GM20000 (cell line): Measurements from ENCODE around the gene DNMT3A.

Experiments
- DNase-seq: peaks from one replicate; pipeline ENCODE4 v3.0.0; 2012; ENCODE audit warnings: low spot score
- CTCF ChIP-seq: IDR thresholded peaks from 2 replicates; pipeline ENCODE4 v1.5.1; 2012; ENCODE audit warnings: mild to moderate bottlenecking, control low read depth; ENCODE audit errors: extremely low read depth, missing control alignments

DNMT3A gene

GRCh38 chr2:25337891-25338290 is 3.8 kb downstream of the DNMT3A start:
- no peak for DNase-seq
- TF ChIP-seq CTCF = no peak

- TF ChIP-seq CTCF = no peak
Observed at GRCh38 chr2:25337276-25337675, 4.4 kb downstream of the DNMT3A start.

GRCh38 chr2:25336383-25336841 is 5.3 kb downstream of the DNMT3A start:
- DNase-seq = no peak
- no peak for TF ChIP-seq CTCF

More at GRCh38 chr2:25337276-25337675, 4.4 kb downstream of the DNMT3A start:
- DNase-seq = no peak

- no peak for TF ChIP-seq CTCF
- DNase-seq = no peak
Observed at GRCh38 chr2:25335971-25336370, 5.8 kb downstream of the DNMT3A start.

GRCh38 chr2:25335204-25335603 is 6.5 kb downstream of the DNMT3A start:
- no peak for DNase-seq
- TF ChIP-seq CTCF = no peak

GRCh38 chr2:25334482-25334881 is 7.2 kb downstream of the DNMT3A start:
- no peak for DNase-seq

GRCh38 chr2:25333981-25334380 is 7.7 kb downstream of the DNMT3A start:
- no peak for DNase-seq
- no peak for TF ChIP-seq CTCF

More at GRCh38 chr2:25334482-25334881, 7.2 kb downstream of the DNMT3A start:
- no peak for TF ChIP-seq CTCF
